Keratinocyte (primary cell): Measurements from ENCODE around the gene ABLIM1. TPM values are rescaled to one million over a fixed set of nuclear protein-coding genes. Genes with fewer than 3 reads are reported as not detected.

Source experiments
- DNase-seq: peaks from one replicate; pipeline ENCODE4 v3.0.0-alpha.2; 2011; ENCODE audit warnings: low read depth, missing footprints, low spot score
- FAIRE-seq: peaks from 2 replicates; lab custom pipeline; 2011; peaks lifted over from hg19 to GRCh38; lab: Jason Lieb, UNC
- H2AFZ ChIP-seq: 2 replicates; pipeline ENCODE4 v1.6.0; 2012; ENCODE audit warnings: low read length, control low read depth, inconsistent platforms; ENCODE audit not compliant: control insufficient read depth
- H3K27ac ChIP-seq: 2 replicates; pipeline ENCODE4 v1.5.1; 2011; ENCODE audit warnings: low read length; ENCODE audit not compliant: control insufficient read depth, insufficient read depth
- H3K27me3 ChIP-seq: 3 replicates; pipeline ENCODE4 v1.6.0; 2011; ENCODE audit warnings: low read length; ENCODE audit not compliant: control insufficient read depth, insufficient read depth; ENCODE audit errors: extremely low read depth
- H3K36me3 ChIP-seq, 2 experiments: 2 replicates in 1 of 2; 3 replicates in 1 of 2; pipeline ENCODE4 v1.5.1; 2011; ENCODE audit warnings: low read length in 2 of 2, mild to moderate bottlenecking in 1 of 2; ENCODE audit not compliant: control insufficient read depth in 2 of 2, insufficient read depth in 2 of 2; ENCODE audit errors: extremely low read depth in 1 of 2
- H3K4me1 ChIP-seq: 3 replicates; pipeline ENCODE4 v1.5.1; 2011; ENCODE audit warnings: low read length; ENCODE audit not compliant: control insufficient read depth, insufficient read depth; ENCODE audit errors: extremely low read depth
- H3K4me2 ChIP-seq: 3 replicates; pipeline ENCODE4 v1.6.0; 2011; ENCODE audit warnings: low read depth, low read length; ENCODE audit not compliant: control insufficient read depth, insufficient read depth; ENCODE audit errors: extremely low read depth
- H3K4me3 ChIP-seq, 3 experiments: fragments of 200-600 bp in 1 of 3; sonication (generic) in 1 of 3; 2 replicates in 2 of 3; 3 replicates in 1 of 3; pipeline ENCODE4 v1.5.1; 2011 to 2016; ENCODE audit warnings: low read length in 3 of 3, mild to moderate bottlenecking in 3 of 3, control low read depth in 2 of 3, inconsistent platforms in 1 of 3, low read depth in 1 of 3, mixed read lengths in 1 of 3, mixed run types in 1 of 3, moderate library complexity in 1 of 3; ENCODE audit not compliant: control insufficient read depth in 2 of 3, insufficient read depth in 2 of 3; ENCODE audit errors: extremely low read depth in 1 of 3
- H3K79me2 ChIP-seq: 2 replicates; pipeline ENCODE4 v1.6.0; 2012; ENCODE audit warnings: low read length; ENCODE audit not compliant: control insufficient read depth, insufficient read depth
- H3K9ac ChIP-seq: 3 replicates; pipeline ENCODE4 v1.6.0; 2011; ENCODE audit warnings: low read length; ENCODE audit not compliant: control insufficient read depth, insufficient read depth; ENCODE audit errors: extremely low read depth
- H3K9me1 ChIP-seq: 3 replicates; pipeline ENCODE4 v1.6.0; 2011; ENCODE audit warnings: low read length; ENCODE audit not compliant: control insufficient read depth, insufficient read depth; ENCODE audit errors: extremely low read depth
- H3K9me3 ChIP-seq: 2 replicates; pipeline ENCODE4 v1.5.1; 2012; ENCODE audit warnings: low read depth, low read length; ENCODE audit not compliant: control insufficient read depth
- H4K20me1 ChIP-seq: 3 replicates; pipeline ENCODE4 v1.6.0; 2011; ENCODE audit warnings: low read length; ENCODE audit not compliant: control insufficient read depth, insufficient read depth; ENCODE audit errors: extremely low read depth
- EZH2 ChIP-seq: IDR thresholded peaks from one replicate; pipeline ENCODE4 v1.6.1; 2012; ENCODE audit warnings: inconsistent platforms, mild to moderate bottlenecking, low read length, moderate library complexity
- dilution Hi-C: fragments of 300-500 bp; cut with MboI; formaldehyde crosslinking; loops from one replicate; pipeline ENCODE4 v1.7.0; 2020; ENCODE audit warnings: low sequenced_read_pairs; ENCODE audit not compliant: extremely low pct_ligation_motif_present
- polyA plus RNA-seq, 5 experiments: library from polyadenylated mRNA; depleted of rRNA in 3 of 5; stranded (reverse) in 3 of 5; stranded (forward) in 1 of 5; unstranded in 1 of 5; fragments of >200 nt; gene quantifications; 1 replicate in 1 of 5; 2 replicates in 3 of 5; 3 replicates in 1 of 5; pipeline versions ENCODE4 v1.2.1 to v1.2.3, GENCODE V29; 2011 to 2012; ENCODE audit warnings: missing spikeins in 2 of 5, low read depth in 1 of 5, low replicate concordance in 1 of 5
- TF ChIP-seq, protein P1 (sequence below), 3 experiments: IDR thresholded peaks in 1 of 3; conservative IDR thresholded peaks in 1 of 3; optimal IDR thresholded peaks in 1 of 3; 2 replicates in 2 of 3; 3 replicates in 1 of 3; pipeline versions ENCODE3 to v1.5.1; 2011; ENCODE audit warnings: low read length in 3 of 3, mild to moderate bottlenecking in 3 of 3, moderate library complexity in 2 of 3, control low read depth in 1 of 3, inconsistent platforms in 1 of 3; ENCODE audit not compliant: insufficient read depth in 2 of 3; ENCODE audit errors: extremely low read depth in 1 of 3

Gene ABLIM1
- polyA plus RNA-seq, 1 donor (not counting 4 experiments of a cell fraction or from before 2014, with no cell fraction given) = 55.2 TPM

DNA sequence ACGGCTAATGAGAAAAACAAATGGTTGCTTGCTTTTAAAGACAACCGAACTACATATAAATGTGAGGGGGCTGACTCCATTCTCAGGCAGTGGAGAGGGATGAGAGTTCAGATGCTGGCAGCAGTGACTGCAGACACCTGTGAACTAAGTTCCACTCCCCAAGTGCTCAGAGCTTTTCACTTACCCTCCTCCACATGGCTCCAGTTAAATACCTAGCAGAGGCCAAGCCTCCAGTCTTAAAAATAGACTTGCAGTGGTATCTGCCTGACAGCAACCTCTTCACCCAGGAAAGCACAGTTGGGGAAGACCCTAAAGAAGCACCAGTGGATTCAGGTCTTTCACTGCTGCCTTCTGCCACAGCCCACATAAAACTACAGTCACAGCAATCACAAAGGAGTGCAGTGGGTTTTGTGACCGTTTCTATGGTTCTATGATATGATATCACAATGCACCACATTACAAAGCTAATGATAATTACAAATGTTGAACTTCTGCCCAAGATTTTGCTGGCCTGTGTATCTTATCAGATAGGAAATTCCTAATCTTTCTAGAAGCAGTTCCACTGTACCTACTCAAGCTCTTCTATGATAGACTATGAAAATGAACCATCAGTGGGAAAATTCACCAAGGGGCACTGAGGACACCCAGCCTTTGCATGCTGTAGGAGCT lies 3.3 kb upstream of the ABLIM1 start:
- FAIRE-seq (no peak), DNase-seq (no peak)
- Histone ChIP-seq H3K9ac (no peak overlapping the region), H3K79me2 (no peaks in the 10 kb centered on the region), H3K36me3 (peaks cover 0 to 2% of the 10 kb centered on the region in 2 experiments), H3K9me1 (no peaks in the 10 kb centered on the region), H4K20me1 (no peaks in the 10 kb centered on the region), H3K27me3 (peaks cover 4% of the 10 kb centered on the region), H3K4me3 (no peak overlapping the region), H3K27ac (no peak overlapping the region), H3K4me2 (no peak overlapping the region), H3K4me1 (no peaks in the 10 kb centered on the region), H3K9me3 (no peaks in the 10 kb centered on the region), H2AFZ (no peak overlapping the region)
- dilution Hi-C loops = no loop called here
- TF ChIP-seq, protein P1, sequence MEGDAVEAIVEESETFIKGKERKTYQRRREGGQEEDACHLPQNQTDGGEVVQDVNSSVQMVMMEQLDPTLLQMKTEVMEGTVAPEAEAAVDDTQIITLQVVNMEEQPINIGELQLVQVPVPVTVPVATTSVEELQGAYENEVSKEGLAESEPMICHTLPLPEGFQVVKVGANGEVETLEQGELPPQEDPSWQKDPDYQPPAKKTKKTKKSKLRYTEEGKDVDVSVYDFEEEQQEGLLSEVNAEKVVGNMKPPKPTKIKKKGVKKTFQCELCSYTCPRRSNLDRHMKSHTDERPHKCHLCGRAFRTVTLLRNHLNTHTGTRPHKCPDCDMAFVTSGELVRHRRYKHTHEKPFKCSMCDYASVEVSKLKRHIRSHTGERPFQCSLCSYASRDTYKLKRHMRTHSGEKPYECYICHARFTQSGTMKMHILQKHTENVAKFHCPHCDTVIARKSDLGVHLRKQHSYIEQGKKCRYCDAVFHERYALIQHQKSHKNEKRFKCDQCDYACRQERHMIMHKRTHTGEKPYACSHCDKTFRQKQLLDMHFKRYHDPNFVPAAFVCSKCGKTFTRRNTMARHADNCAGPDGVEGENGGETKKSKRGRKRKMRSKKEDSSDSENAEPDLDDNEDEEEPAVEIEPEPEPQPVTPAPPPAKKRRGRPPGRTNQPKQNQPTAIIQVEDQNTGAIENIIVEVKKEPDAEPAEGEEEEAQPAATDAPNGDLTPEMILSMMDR (optimal IDR thresholded peaks at IDR 0.05 in 1 of 3, IDR thresholded peaks at IDR 0.05 in 1 of 3, conservative IDR thresholded peaks at IDR 0.05 in 1 of 3; ENCODE audit: extremely low read depth in 1 of 3, insufficient read depth in 2 of 3, low read length in 3 of 3) = no peak
- no peak for TF ChIP-seq EZH2

DNA sequence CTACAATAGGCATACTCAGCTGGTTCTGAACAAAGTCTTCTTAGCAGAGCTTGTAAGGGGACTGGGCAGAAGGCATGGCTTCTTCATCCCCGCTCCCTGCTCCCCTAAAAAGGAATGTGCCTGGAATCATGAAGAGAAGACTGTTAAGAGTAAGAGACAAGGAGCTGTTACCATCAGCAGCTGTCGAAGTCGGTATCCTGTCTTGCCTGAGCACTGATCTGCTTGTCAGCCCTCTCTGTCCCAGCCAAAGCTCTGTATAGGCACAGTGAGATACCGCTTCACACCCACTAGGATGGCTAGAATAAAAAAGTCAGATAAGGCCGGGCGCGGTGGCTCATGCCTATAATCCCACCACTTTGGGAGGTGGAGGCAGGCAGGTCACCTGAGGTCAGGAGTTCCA lies 2.4 kb downstream of the ABLIM1 start:
- H3K9me1 ChIP-seq = no peaks in the 10 kb centered on the region
- H3K4me2 ChIP-seq = no peak overlapping the region
- dilution Hi-C loops = no loop called here
- H3K79me2 ChIP-seq = no peaks in the 10 kb centered on the region
- no peaks in the 10 kb centered on the region for H3K27me3 ChIP-seq
- no peak overlapping the region for H3K4me3 ChIP-seq
- H3K27ac ChIP-seq = no peak overlapping the region
- H3K4me1 ChIP-seq = peaks cover 13% of the 10 kb centered on the region
- no peaks in the 10 kb centered on the region for H4K20me1 ChIP-seq
- H3K9me3 ChIP-seq = no peaks in the 10 kb centered on the region
- TF ChIP-seq, protein P1 (optimal IDR thresholded peaks at IDR 0.05 in 1 of 3, IDR thresholded peaks at IDR 0.05 in 1 of 3, conservative IDR thresholded peaks at IDR 0.05 in 1 of 3; ENCODE audit: extremely low read depth in 1 of 3, insufficient read depth in 2 of 3, low read length in 3 of 3) = no peak
- no peak for TF ChIP-seq EZH2
- DNase-seq (no peak), FAIRE-seq (no peak)
- no peak overlapping the region for H2AFZ ChIP-seq
- no peak overlapping the region for H3K9ac ChIP-seq
- no peaks in the 10 kb centered on the region for H3K36me3 ChIP-seq
